Measurements from ENCODE around the gene ATXN7. TPM values are rescaled to one million over a fixed set of nuclear protein-coding genes. Genes with fewer than 3 reads are reported as not detected.
A peak's percentile ranks its signal among the peaks of the same experiment; 100 is the strongest.

ATXN7 gene
- total and polyA plus RNA-seq, 2 of the 13 experiments (the other 11 are each of a cell fraction or from before 2014, with no cell fraction given): 13.8 to 20.0 TPM

DNA sequence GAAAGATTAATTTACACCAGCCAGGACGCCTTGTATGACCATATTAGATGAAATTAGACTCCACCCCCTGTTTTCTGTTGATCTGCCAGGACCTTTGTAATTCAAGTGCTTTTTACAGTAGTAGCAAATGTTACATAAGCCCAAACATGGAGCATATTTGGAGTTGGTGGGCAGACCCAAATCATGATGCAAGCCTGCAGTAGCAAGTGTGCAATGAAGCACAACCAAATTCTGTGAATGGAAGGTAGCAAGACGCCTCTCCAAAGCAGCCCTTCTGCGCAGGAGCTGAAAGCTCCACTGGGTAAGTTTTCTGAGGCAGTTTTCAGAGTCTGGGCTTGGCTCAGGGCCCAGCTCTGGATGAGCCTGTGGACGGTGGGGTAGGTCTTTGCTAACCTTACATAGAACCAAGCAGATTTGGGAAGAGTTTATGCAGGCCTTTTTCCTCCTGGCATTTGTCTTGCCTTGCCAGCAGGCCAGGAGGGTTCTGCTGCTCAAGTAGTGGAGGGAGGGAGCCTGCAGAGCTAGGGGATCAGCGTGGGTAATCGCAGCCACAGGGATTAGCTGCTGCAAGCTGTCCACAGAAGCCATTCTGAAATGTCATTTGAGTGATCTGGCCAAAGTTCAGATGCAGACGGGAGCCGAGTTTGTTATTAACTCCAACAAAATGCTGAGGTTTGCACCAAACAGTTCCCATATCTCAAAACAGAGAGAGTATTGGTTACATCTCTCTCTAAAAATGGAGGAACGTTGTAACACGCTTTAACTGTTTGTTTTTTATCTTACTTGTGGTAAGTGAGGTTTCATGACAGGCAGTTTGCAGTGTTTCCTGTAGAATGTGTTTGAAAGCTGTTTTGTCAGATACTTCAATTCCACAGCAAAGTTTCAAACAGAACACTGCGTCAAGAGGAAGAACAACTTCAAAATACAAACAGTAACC, 104.3 kb downstream of the ATXN7 start (continued):
- TF ChIP-seq, protein P1, sequence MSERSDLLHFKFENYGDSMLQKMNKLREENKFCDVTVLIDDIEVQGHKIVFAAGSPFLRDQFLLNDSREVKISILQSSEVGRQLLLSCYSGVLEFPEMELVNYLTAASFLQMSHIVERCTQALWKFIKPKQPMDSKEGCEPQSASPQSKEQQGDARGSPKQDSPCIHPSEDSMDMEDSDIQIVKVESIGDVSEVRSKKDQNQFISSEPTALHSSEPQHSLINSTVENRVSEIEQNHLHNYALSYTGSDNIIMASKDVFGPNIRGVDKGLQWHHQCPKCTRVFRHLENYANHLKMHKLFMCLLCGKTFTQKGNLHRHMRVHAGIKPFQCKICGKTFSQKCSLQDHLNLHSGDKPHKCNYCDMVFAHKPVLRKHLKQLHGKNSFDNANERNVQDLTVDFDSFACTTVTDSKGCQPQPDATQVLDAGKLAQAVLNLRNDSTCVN (CRISPR knock-in tag; IDR thresholded peaks at IDR 0.05; ENCODE audit: borderline replicate concordance): no peak
- TF ChIP-seq KDM4B (CRISPR knock-in tag; IDR thresholded peaks at IDR 0.05): no peak
- TF ChIP-seq, protein P2, sequence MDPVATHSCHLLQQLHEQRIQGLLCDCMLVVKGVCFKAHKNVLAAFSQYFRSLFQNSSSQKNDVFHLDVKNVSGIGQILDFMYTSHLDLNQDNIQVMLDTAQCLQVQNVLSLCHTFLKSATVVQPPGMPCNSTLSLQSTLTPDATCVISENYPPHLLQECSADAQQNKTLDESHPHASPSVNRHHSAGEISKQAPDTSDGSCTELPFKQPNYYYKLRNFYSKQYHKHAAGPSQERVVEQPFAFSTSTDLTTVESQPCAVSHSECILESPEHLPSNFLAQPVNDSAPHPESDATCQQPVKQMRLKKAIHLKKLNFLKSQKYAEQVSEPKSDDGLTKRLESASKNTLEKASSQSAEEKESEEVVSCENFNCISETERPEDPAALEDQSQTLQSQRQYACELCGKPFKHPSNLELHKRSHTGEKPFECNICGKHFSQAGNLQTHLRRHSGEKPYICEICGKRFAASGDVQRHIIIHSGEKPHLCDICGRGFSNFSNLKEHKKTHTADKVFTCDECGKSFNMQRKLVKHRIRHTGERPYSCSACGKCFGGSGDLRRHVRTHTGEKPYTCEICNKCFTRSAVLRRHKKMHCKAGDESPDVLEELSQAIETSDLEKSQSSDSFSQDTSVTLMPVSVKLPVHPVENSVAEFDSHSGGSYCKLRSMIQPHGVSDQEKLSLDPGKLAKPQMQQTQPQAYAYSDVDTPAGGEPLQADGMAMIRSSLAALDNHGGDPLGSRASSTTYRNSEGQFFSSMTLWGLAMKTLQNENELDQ (CRISPR knock-in tag; IDR thresholded peaks at IDR 0.05; ENCODE audit: borderline replicate concordance): no peak
- TF ChIP-seq, protein P3, sequence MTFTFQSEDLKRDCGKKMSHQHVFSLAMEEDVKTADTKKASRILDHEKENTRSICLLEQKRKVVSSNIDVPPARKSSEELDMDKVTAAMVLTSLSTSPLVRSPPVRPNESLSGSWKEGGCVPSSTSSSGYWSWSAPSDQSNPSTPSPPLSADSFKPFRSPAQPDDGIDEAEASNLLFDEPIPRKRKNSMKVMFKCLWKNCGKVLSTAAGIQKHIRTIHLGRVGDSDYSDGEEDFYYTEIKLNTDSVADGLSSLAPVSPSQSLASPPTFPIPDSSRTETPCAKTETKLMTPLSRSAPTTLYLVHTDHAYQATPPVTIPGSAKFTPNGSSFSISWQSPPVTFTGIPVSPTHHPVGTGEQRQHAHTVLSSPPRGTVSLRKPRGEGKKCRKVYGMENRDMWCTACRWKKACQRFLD (CRISPR knock-in tag; IDR thresholded peaks at IDR 0.05; ENCODE audit: borderline replicate concordance): no peak
- TF ChIP-seq GABPB1 (CRISPR knock-in tag; IDR thresholded peaks at IDR 0.05): no peak
- TF ChIP-seq RAD51 (IDR thresholded peaks at IDR 0.05; ENCODE audit: borderline replicate concordance): no peak
- no peak for TF ChIP-seq ZNF780A (CRISPR knock-in tag; IDR thresholded peaks at IDR 0.05)
- no peak for TF ChIP-seq ZNF660 (CRISPR knock-in tag; IDR thresholded peaks at IDR 0.05; ENCODE audit: borderline replicate concordance, low read depth)
- no peak for TF ChIP-seq ZNF264 (CRISPR knock-in tag; IDR thresholded peaks at IDR 0.05)
- TF ChIP-seq ZNF510 (CRISPR knock-in tag; IDR thresholded peaks at IDR 0.05; ENCODE audit: low read depth): no peak
- no peak for TF ChIP-seq ZNF746 (CRISPR knock-in tag; IDR thresholded peaks at IDR 0.05)
- TF ChIP-seq BATF2 (CRISPR knock-in tag; IDR thresholded peaks at IDR 0.05): no peak
- TF ChIP-seq ZNF607 (CRISPR knock-in tag; IDR thresholded peaks at IDR 0.05; ENCODE audit: borderline replicate concordance): peak; percentile 63; the same call in 1 of the 2 replicates
- TF ChIP-seq, protein P4, sequence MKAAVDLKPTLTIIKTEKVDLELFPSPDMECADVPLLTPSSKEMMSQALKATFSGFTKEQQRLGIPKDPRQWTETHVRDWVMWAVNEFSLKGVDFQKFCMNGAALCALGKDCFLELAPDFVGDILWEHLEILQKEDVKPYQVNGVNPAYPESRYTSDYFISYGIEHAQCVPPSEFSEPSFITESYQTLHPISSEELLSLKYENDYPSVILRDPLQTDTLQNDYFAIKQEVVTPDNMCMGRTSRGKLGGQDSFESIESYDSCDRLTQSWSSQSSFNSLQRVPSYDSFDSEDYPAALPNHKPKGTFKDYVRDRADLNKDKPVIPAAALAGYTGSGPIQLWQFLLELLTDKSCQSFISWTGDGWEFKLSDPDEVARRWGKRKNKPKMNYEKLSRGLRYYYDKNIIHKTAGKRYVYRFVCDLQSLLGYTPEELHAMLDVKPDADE (CRISPR knock-in tag; IDR thresholded peaks at IDR 0.05): no peak
- no peak for TF ChIP-seq RFX1 (IDR thresholded peaks at IDR 0.05)
- no peak for TF ChIP-seq ZNF567 (CRISPR knock-in tag; IDR thresholded peaks at IDR 0.05; ENCODE audit: borderline replicate concordance)
- TF ChIP-seq KLF16 (CRISPR knock-in tag; IDR thresholded peaks at IDR 0.05): peak in 1 of 2 experiments; percentile 46; a peak in 2 of 4 replicates
- TF ChIP-seq ZNF232 (CRISPR knock-in tag; IDR thresholded peaks at IDR 0.05; ENCODE audit: borderline replicate concordance): no peak
- peak; percentile 87 for TF ChIP-seq PITX1 (CRISPR knock-in tag; IDR thresholded peaks at IDR 0.05)
- 0 out of 2 replicates have a peak, but pooled peaks have one; percentile 17 for TF ChIP-seq ZBTB7B (CRISPR knock-in tag; IDR thresholded peaks at IDR 0.05)
- TF ChIP-seq RCOR2 (CRISPR knock-in tag; IDR thresholded peaks at IDR 0.05): no peak; the same call in 1 of the 2 replicates
- TF ChIP-seq RXRA (CRISPR knock-in tag; IDR thresholded peaks at IDR 0.05): no peak

Measured in HepG2 (cell line).